HG03520 (cell line): ENCODE data around the gene TMPRSS4.

Experiments
- ATAC-seq: cut with Tn5 transposase; IDR thresholded peaks from one replicate; pipeline ENCODE4 v1.9.1; 2021; ENCODE audit warnings: mild to moderate bottlenecking, moderate library complexity; ENCODE audit not compliant: unreplicated experiment

TMPRSS4 gene

DNA sequence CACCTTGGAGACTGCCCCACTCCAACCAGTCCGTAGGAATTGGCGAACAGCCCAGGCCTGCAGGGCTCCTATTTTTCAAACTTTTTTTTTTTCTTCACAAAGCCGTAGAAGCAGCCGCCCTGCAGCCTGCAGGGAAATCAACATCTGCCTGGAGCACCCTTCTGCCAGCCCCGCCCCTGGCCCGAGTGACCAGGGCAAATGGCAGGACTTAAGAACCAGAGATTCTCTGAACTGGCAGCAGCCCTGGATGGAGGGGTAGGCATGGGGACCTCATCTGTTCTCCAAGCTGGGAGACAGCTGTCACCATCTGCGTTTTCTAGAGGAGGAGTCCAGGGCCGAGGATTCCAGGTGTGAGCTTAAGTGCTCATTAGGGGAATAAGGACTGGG is 94.0 kb downstream of the TMPRSS4 start:
- no peak for ATAC-seq
